ENCODE measurements around the gene BCAR3.
A peak's percentile ranks its signal among the peaks of the same experiment; 100 is the strongest.

The BCAR3 gene

DNA sequence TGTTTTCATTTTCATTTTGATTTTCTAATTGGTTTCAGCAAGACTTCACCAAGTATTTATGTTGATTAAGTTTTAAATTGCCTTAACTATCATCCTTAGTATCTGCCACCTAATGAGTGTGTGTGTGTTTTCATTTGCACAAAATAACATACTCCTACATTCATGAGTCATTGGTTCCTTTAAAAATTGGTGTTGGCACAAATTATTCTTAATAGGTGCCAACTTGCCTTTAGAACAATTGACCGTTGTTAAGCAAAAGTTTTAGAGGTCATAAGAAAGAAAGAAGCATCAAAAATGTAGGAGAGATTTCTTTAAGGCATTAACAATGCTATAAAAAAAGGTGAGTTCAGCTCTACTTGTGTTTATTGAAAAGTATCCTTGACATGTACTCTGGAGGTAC is 156.2 kb downstream of the BCAR3 start:
- TF ChIP-seq JUND (IDR thresholded peaks at IDR 0.05; ENCODE audit: low read depth): no peak
- no peak for DNase-seq (ENCODE audit: low read depth in 1 of 2, low spot score in 1 of 2)
- in situ Hi-C loops (cut with HindIII; ENCODE audit: low pct_unique_long_range_greater_than_20kb, low sequenced_read_pairs): no loop called here

DNA sequence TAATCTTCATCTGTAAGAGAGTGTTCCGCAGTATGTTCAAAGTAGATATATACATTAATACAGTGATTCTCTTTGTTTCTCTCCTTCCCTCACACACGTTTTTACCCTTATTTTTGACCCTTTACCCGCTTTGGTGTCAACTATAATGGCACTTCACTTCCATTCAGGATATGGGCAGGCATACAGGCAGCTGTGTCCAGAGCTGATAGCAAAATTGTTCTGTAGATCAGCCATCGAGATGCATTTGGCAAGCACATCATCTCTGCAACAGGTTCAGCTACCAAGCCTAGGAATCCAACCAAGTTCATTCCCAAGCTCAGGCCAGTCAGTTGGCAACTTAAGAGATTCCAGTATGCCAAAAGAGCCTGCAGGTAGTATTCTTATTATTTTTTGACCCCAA is 158.9 kb downstream of the BCAR3 start:
- in situ Hi-C loops (cut with HindIII; ENCODE audit: low pct_unique_long_range_greater_than_20kb, low sequenced_read_pairs): no loop called here
- no peak for TF ChIP-seq JUND (IDR thresholded peaks at IDR 0.05; ENCODE audit: low read depth)
- DNase-seq (ENCODE audit: low read depth in 1 of 2, low spot score in 1 of 2): no peak

GRCh38 chr1:93521618-93522017 is 160.0 kb downstream of the BCAR3 start:
- in situ Hi-C loops (cut with HindIII; ENCODE audit: low pct_unique_long_range_greater_than_20kb, low sequenced_read_pairs): no loop called here
- no peak for TF ChIP-seq JUND (IDR thresholded peaks at IDR 0.05; ENCODE audit: low read depth)
- DNase-seq (ENCODE audit: low read depth in 1 of 2, low spot score in 1 of 2): no peak

- TF ChIP-seq JUND (IDR thresholded peaks at IDR 0.05; ENCODE audit: low read depth): no peak
- no peak for DNase-seq (ENCODE audit: low read depth in 1 of 2, low spot score in 1 of 2)
- in situ Hi-C loops (cut with HindIII; ENCODE audit: low pct_unique_long_range_greater_than_20kb, low sequenced_read_pairs): no loop called here
Measured at GRCh38 chr1:93519199-93519829, 162.3 kb downstream of the BCAR3 start.

DNA sequence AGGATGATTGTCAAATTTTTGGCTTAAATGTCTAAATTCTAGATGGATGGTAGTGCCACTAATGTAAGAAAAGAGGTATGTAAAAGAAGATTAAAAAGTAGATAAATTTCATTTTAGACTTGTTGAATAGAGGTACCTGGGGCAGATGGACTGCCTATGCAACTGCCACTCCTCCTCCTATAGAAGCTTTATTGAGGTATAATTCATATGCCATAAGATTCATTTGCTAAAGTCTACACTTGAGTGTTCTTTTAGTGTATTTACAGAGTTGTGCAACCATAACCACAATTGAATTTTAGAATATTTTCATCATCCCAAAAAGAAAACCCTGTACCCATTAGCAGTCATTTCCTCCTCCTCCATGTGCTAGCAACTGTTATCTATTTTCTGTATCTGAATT is 163.1 kb downstream of the BCAR3 start:
- TF ChIP-seq JUND (IDR thresholded peaks at IDR 0.05; ENCODE audit: low read depth): no peak
- no peak for DNase-seq (ENCODE audit: low read depth in 1 of 2, low spot score in 1 of 2)
- in situ Hi-C loops (cut with HindIII; ENCODE audit: low pct_unique_long_range_greater_than_20kb, low sequenced_read_pairs): no loop called here

- TF ChIP-seq JUND (IDR thresholded peaks at IDR 0.05; ENCODE audit: low read depth): no peak
- DNase-seq (ENCODE audit: low read depth in 1 of 2, low spot score in 1 of 2): peak in 1 of 2 experiments; percentile 16
- in situ Hi-C loops (cut with HindIII; ENCODE audit: low pct_unique_long_range_greater_than_20kb, low sequenced_read_pairs): no loop called here
Measured at GRCh38 chr1:93516164-93516563, 165.5 kb downstream of the BCAR3 start.

Measured in T47D (cell line).